ENCODE results near the gene SPDEF. TPM values are rescaled to one million over a fixed set of nuclear protein-coding genes. Genes with fewer than 3 reads are reported as not detected.
A peak's percentile ranks its signal among the peaks of the same experiment; 100 is the strongest.

SPDEF gene
- total and polyA plus RNA-seq, 2 of the 13 experiments (the other 11 are each of a cell fraction or from before 2014, with no cell fraction given), result not detected

DNA sequence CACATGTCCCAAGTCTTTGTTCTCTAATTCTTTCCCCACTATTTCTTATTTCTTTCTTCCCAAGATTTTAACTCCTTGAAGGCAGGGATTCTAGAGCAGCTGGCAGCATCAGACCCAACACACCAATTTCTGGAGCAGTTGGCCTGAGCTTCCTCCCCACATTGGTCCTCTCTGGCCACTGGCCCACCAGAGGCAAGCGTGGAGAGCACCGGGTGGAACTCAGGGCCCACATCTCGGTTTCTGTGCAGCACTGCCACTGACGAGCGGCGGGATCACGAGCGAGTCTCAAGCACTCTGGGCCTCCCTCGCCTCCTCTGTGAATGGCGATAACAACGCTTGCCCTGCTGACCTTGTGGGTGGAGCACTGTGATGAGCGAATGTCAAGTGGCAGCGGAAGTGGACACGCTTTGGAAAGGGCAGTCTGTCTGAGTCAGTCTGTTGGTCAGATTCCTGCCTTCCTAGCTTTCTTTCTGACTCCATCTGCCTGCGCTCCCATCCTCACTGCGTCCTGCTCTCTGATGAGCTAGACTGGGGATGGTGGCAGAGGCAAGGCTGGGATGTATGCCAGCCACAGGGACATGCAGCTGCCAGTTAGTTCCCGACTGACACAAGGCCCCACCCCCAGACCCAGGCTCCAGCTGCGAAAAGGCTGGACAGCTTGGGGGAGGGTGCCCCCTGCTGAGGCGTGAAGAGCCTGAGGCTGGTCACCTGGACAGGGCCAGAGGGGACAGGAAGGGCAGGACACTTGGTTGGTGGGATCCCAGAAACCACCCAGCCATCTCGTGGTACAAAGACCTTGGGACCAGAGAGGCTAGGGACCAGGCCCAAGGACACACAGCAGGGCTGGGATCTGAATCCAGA lies 4.5 kb upstream of the SPDEF start (continued):
- TF ChIP-seq CC2D1A (CRISPR knock-in tag; IDR thresholded peaks at IDR 0.05) (no peak), ZKSCAN1 (IDR thresholded peaks at IDR 0.05; ENCODE audit: low read length) (no peak), IKZF4 (CRISPR knock-in tag; IDR thresholded peaks at IDR 0.05; ENCODE audit: borderline replicate concordance, low read depth, not compliant biosample characterization) (no peak), SNAPC2 (CRISPR knock-in tag; IDR thresholded peaks at IDR 0.05) (peak; percentile 83; the same call in 1 of the 2 replicates), AGO1 (IDR thresholded peaks at IDR 0.05; ENCODE audit: low read depth, low read length, poor library complexity, severe bottlenecking) (peak; percentile 26), NFIC (IDR thresholded peaks at IDR 0.05; ENCODE audit: low read length) (no peak), KDM1A (CRISPR knock-in tag; IDR thresholded peaks at IDR 0.05) (peak; percentile 52; the same call in 1 of the 2 replicates), KLF9 (CRISPR knock-in tag; IDR thresholded peaks at IDR 0.05; ENCODE audit: low read depth) (no peak), SMYD3 (CRISPR knock-in tag; IDR thresholded peaks at IDR 0.05) (peak; percentile 24; the same call in 1 of the 2 replicates), ATF1 (CRISPR knock-in tag; IDR thresholded peaks at IDR 0.05) (no peak), CBX5 (CRISPR knock-in tag; IDR thresholded peaks at IDR 0.05; ENCODE audit: borderline replicate concordance) (no peak; the same call in 1 of the 2 replicates), ZNF782 (CRISPR knock-in tag; IDR thresholded peaks at IDR 0.05; ENCODE audit: borderline replicate concordance) (peak; percentile 86), ZNF337 (CRISPR knock-in tag; IDR thresholded peaks at IDR 0.05; ENCODE audit: borderline replicate concordance, low read depth) (no peak), ZNF432 (CRISPR knock-in tag; IDR thresholded peaks at IDR 0.05; ENCODE audit: borderline replicate concordance) (no peak), RBM39 (IDR thresholded peaks at IDR 0.05; ENCODE audit: low read depth, low read length, poor library complexity, severe bottlenecking) (no peak), ATRX (CRISPR knock-in tag; IDR thresholded peaks at IDR 0.05; ENCODE audit: borderline replicate concordance) (no peak), SALL2 (CRISPR knock-in tag; IDR thresholded peaks at IDR 0.05) (no peak; the same call in 1 of the 2 replicates), ARNTL (CRISPR knock-in tag; IDR thresholded peaks at IDR 0.05) (0 out of 2 replicates have a peak, but pooled peaks have one; percentile 33), ZNF256 (CRISPR knock-in tag; conservative IDR thresholded peaks at IDR 0.05) (no peak)
- TF ChIP-seq, protein P1, sequence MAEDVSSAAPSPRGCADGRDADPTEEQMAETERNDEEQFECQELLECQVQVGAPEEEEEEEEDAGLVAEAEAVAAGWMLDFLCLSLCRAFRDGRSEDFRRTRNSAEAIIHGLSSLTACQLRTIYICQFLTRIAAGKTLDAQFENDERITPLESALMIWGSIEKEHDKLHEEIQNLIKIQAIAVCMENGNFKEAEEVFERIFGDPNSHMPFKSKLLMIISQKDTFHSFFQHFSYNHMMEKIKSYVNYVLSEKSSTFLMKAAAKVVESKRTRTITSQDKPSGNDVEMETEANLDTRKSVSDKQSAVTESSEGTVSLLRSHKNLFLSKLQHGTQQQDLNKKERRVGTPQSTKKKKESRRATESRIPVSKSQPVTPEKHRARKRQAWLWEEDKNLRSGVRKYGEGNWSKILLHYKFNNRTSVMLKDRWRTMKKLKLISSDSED (CRISPR knock-in tag; IDR thresholded peaks at IDR 0.05), result no peak
- TF ChIP-seq, protein P2, sequence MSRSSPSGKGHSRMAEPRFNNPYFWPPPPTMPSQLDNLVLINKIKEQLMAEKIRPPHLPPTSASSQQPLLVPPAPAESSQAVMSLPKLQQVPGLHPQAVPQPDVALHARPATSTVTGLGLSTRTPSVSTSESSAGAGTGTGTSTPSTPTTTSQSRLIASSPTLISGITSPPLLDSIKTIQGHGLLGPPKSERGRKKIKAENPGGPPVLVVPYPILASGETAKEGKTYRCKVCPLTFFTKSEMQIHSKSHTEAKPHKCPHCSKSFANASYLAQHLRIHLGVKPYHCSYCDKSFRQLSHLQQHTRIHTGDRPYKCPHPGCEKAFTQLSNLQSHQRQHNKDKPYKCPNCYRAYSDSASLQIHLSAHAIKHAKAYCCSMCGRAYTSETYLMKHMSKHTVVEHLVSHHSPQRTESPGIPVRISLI (CRISPR knock-in tag; IDR thresholded peaks at IDR 0.05; ENCODE audit: borderline replicate concordance), result peak; percentile 70; the same call in 1 of the 2 replicates
- TF ChIP-seq, protein P3, sequence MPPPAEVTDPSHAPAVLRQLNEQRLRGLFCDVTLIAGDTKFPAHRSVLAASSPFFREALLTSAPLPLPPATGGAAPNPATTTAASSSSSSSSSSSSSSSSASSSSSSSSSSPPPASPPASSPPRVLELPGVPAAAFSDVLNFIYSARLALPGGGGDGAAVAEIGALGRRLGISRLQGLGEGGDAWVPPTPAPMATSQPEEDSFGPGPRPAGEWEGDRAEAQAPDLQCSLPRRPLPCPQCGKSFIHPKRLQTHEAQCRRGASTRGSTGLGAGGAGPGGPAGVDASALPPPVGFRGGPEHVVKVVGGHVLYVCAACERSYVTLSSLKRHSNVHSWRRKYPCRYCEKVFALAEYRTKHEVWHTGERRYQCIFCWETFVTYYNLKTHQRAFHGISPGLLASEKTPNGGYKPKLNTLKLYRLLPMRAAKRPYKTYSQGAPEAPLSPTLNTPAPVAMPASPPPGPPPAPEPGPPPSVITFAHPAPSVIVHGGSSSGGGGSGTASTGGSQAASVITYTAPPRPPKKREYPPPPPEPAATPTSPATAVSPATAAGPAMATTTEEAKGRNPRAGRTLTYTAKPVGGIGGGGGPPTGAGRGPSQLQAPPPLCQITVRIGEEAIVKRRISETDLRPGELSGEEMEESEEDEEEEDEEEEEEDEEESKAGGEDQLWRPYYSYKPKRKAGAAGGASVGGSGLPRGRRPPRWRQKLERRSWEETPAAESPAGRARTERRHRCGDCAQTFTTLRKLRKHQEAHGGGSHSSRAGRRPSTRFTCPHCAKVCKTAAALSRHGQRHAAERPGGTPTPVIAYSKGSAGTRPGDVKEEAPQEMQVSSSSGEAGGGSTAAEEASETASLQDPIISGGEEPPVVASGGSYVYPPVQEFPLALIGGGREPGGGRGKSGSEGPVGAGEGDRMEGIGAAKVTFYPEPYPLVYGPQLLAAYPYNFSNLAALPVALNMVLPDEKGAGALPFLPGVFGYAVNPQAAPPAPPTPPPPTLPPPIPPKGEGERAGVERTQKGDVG (CRISPR knock-in tag; IDR thresholded peaks at IDR 0.05; ENCODE audit: borderline replicate concordance), result no peak
- TF ChIP-seq, protein P4, sequence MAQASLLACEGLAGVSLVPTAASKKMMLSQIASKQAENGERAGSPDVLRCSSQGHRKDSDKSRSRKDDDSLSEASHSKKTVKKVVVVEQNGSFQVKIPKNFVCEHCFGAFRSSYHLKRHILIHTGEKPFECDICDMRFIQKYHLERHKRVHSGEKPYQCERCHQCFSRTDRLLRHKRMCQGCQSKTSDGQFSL (CRISPR knock-in tag; IDR thresholded peaks at IDR 0.05), result no peak

Measured in HepG2 (cell line).